GM23248 (cell line): ENCODE results near the gene TANGO6. TPM values are rescaled to one million over a fixed set of nuclear protein-coding genes. Genes with fewer than 3 reads are reported as not detected.

Experiments used
- DNase-seq: peaks from one replicate; pipeline ENCODE4 v3.0.0-alpha.2; 2015
- H2AFZ ChIP-seq: fragments of 200-600 bp; sonication (generic); 2 replicates; pipeline ENCODE4 v1.6.1; 2016; ENCODE audit warnings: antibody characterized with exemption
- H3F3A ChIP-seq: fragments of 200-600 bp; sonication (generic); 2 replicates; pipeline ENCODE4 v1.6.1; 2016; ENCODE audit warnings: mild to moderate bottlenecking, antibody characterized with exemption, mixed run types; ENCODE audit not compliant: insufficient read depth
- H3K27ac ChIP-seq: fragments of 200-600 bp; sonication (generic); 2 replicates; pipeline ENCODE4 v1.5.1; 2016; ENCODE audit warnings: mild to moderate bottlenecking
- H3K27me3 ChIP-seq: fragments of 200-600 bp; sonication (generic); replicated peaks from 2 replicates; pipeline ENCODE4 v1.6.1; 2016; ENCODE audit warnings: mild to moderate bottlenecking; ENCODE audit not compliant: insufficient read depth
- H3K36me3 ChIP-seq: fragments of 200-600 bp; sonication (generic); 2 replicates; pipeline ENCODE4 v1.6.1; 2016; ENCODE audit warnings: low read depth, mild to moderate bottlenecking
- H3K4me1 ChIP-seq: fragments of 200-600 bp; sonication (generic); 2 replicates; pipeline ENCODE4 v1.6.1; 2016; ENCODE audit warnings: mild to moderate bottlenecking; ENCODE audit not compliant: insufficient read depth
- H3K4me2 ChIP-seq: fragments of 200-600 bp; sonication (generic); one replicate; pipeline ENCODE4 v1.6.1; 2016; ENCODE audit warnings: mild to moderate bottlenecking; ENCODE audit not compliant: unreplicated experiment
- H3K4me3 ChIP-seq: fragments of 200-600 bp; sonication (generic); 2 replicates; pipeline ENCODE4 v1.5.1; 2016; ENCODE audit warnings: mild to moderate bottlenecking
- H3K79me2 ChIP-seq: fragments of 200-600 bp; sonication (generic); 2 replicates; pipeline ENCODE4 v1.6.1; 2016; ENCODE audit warnings: mild to moderate bottlenecking; ENCODE audit not compliant: insufficient read depth
- H3K9ac ChIP-seq: fragments of 200-600 bp; sonication (generic); 2 replicates; pipeline ENCODE4 v1.6.1; 2016; ENCODE audit warnings: mild to moderate bottlenecking
- H3K9me2 ChIP-seq: fragments of 200-600 bp; sonication (generic); 2 replicates; pipeline ENCODE4 v1.6.1; 2016; ENCODE audit warnings: mixed run types, mild to moderate bottlenecking, moderate library complexity; ENCODE audit not compliant: insufficient read depth
- H3K9me3 ChIP-seq: fragments of 200-600 bp; sonication (generic); one replicate; pipeline ENCODE4 v1.6.1; 2017; ENCODE audit warnings: low read depth
- H4K20me1 ChIP-seq: fragments of 200-600 bp; sonication (generic); 2 replicates; pipeline ENCODE4 v1.6.0; 2016; ENCODE audit not compliant: insufficient read depth
- EZH2 ChIP-seq: fragments of 200-600 bp; sonication (generic); IDR thresholded peaks from 2 replicates; pipeline ENCODE4 v1.6.1; 2018; ENCODE audit warnings: antibody characterized with exemption, mild to moderate bottlenecking; ENCODE audit not compliant: insufficient read depth, poor library complexity, severe bottlenecking
- EZH2phosphoT487 ChIP-seq: fragments of 200-600 bp; sonication (generic); IDR thresholded peaks from 2 replicates; pipeline ENCODE4 v1.6.1; 2018; ENCODE audit warnings: antibody characterized with exemption, moderate library complexity, mild to moderate bottlenecking, low read depth; ENCODE audit not compliant: insufficient read depth
- WGBS, 2 experiments: methylation state at CpG; one replicate each; pipeline ENCODE4 v1.1.6; 2015 to 2017; ENCODE audit warnings: low lambda C conversion rate in 2 of 2, low coverage in 1 of 2; ENCODE audit errors: missing lambda C conversion rate in 2 of 2; 5-methylcytosine and 5-hydroxymethylcytosine counted together
- in situ Hi-C: fragments of 300-500 bp; cut with MboI; formaldehyde crosslinking; loops from 2 replicates; pipeline ENCODE4 v1.15.0; 2020
- polyA plus RNA-seq: library from polyadenylated mRNA; unstranded; fragments of >200 nt; fragmentation: Nextera tagmentation; extraction: Ambion mirVana; gene quantifications from 2 replicates; pipeline ENCODE4 v1.2.1, GENCODE V29; 2016
- total RNA-seq: library from RNA; depleted of rRNA; stranded (reverse); fragments of >200 nt; shearing (Covaris generic); gene quantifications from 2 replicates; pipeline ENCODE4 v1.2.3, GENCODE V29; 2014

TANGO6 gene
- total and polyA plus RNA-seq, 2 experiments from 2014 or later, result 7.8 to 12.8 TPM

- H3F3A ChIP-seq, result 0 out of 2 replicates have a peak, but pooled peaks cover 6% of the 10 kb centered on the region
- H3K27ac ChIP-seq, result no peak overlapping the region
- TF ChIP-seq EZH2phosphoT487 (no peak), EZH2 (no peak)
- no peaks in the 10 kb centered on the region; the same call in 1 of the 2 replicates for H3K27me3 ChIP-seq
- no peak overlapping the region for H3K9ac ChIP-seq
- WGBS, 2 experiments, result 59 to 70% methylated on average over 2 of the region's 2 CpGs
- H3K79me2 ChIP-seq, result no peaks in the 10 kb centered on the region
- H3K9me3 ChIP-seq, result no peaks in the 10 kb centered on the region
- no peaks in the 10 kb centered on the region for H3K9me2 ChIP-seq
- H3K4me2 ChIP-seq, result no peak overlapping the region
- H3K36me3 ChIP-seq, result no peaks in the 10 kb centered on the region
- in situ Hi-C loops, result loop anchor here (10.0 kb wide), 1 partner anchor 212 kb away; no protein-coding TSS in a partner anchor
- no peak overlapping the region for H2AFZ ChIP-seq
- H4K20me1 ChIP-seq, result no peaks in the 10 kb centered on the region
- H3K4me1 ChIP-seq, result no peaks in the 10 kb centered on the region
- no peak overlapping the region for H3K4me3 ChIP-seq
- no peak for DNase-seq
Observed at GRCh38 chr16:68806422-68806821, 36.9 kb upstream of the TANGO6 start.

DNA sequence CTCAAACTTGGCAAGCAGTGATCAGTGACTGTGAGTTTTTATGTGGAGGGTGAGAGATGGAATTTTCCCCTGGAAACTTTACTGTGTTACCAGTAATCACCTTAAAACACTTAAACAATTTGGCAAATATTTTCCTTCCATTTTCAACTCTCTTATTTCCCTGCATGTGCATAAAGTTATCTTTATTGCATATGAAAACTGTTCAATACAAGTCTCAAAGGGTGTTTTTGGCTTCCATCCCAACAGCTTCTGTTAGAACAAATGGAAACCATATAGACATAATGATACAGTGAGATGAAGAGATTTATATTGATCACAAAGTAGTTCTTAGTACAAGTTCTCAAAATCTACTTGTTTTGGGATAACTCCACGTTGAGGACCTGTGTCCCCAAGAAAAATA, 36.4 kb upstream of the TANGO6 start:
- H3K36me3 ChIP-seq, result no peaks in the 10 kb centered on the region
- WGBS, 2 experiments, result 22 to 33% methylated on average over 1 of the region's 1 CpG
- H3K27me3 ChIP-seq, result no peaks in the 10 kb centered on the region; the same call in 1 of the 2 replicates
- no peak overlapping the region for H3K4me2 ChIP-seq
- no peak for TF ChIP-seq EZH2phosphoT487
- no peak for TF ChIP-seq EZH2
- H3K9me2 ChIP-seq, result no peaks in the 10 kb centered on the region
- H3K27ac ChIP-seq, result no peak overlapping the region
- H3K4me1 ChIP-seq, result no peaks in the 10 kb centered on the region
- 0 out of 2 replicates have a peak, but pooled peaks cover under 1% of the 10 kb centered on the region for H3F3A ChIP-seq
- no peaks in the 10 kb centered on the region for H3K79me2 ChIP-seq
- no peaks in the 10 kb centered on the region for H4K20me1 ChIP-seq
- no peaks in the 10 kb centered on the region for H3K9me3 ChIP-seq
- in situ Hi-C loops, result loop anchor here (10.0 kb wide), 1 partner anchor 212 kb away; no protein-coding TSS in a partner anchor
- no peak for DNase-seq
- no peak overlapping the region for H3K4me3 ChIP-seq
- no peak overlapping the region for H2AFZ ChIP-seq
- H3K9ac ChIP-seq, result no peak overlapping the region

DNA sequence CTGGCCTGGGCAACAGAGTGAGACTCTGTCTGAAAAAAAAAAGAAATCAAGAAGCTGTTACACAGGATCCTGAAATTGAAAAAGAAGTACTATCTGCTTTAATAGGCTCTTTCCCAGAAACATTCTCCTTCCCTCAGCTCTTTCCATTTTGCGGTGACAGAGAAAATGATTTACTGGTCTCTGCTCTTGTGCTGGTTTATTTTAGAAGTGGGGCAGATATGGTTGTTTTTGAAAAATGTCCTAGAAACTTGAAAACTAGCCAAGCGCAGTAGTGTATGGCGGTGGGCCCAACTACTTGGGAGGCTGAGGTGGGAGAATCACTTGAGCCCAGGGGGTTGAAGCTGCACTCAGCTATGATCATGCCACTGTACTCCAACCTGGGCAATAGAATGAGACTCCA, 28.8 kb upstream of the TANGO6 start:
- 85 to 87% methylated on average over 3 of the region's 3 CpGs for WGBS, 2 experiments
- no peak for DNase-seq
- Histone ChIP-seq H3K27me3 (no peaks in the 10 kb centered on the region), H3K9me3 (no peaks in the 10 kb centered on the region), H3K27ac (no peak overlapping the region), H3K4me1 (no peaks in the 10 kb centered on the region), H3K4me2 (no peak overlapping the region), H3K9ac (no peak overlapping the region), H2AFZ (no peak overlapping the region), H3K4me3 (no peak overlapping the region), H3K79me2 (no peaks in the 10 kb centered on the region), H4K20me1 (no peaks in the 10 kb centered on the region), H3K9me2 (no peaks in the 10 kb centered on the region), H3F3A (no peaks in the 10 kb centered on the region), H3K36me3 (no peaks in the 10 kb centered on the region)
- in situ Hi-C loops, result no loop called here
- TF ChIP-seq EZH2phosphoT487 (no peak), EZH2 (no peak)

DNA sequence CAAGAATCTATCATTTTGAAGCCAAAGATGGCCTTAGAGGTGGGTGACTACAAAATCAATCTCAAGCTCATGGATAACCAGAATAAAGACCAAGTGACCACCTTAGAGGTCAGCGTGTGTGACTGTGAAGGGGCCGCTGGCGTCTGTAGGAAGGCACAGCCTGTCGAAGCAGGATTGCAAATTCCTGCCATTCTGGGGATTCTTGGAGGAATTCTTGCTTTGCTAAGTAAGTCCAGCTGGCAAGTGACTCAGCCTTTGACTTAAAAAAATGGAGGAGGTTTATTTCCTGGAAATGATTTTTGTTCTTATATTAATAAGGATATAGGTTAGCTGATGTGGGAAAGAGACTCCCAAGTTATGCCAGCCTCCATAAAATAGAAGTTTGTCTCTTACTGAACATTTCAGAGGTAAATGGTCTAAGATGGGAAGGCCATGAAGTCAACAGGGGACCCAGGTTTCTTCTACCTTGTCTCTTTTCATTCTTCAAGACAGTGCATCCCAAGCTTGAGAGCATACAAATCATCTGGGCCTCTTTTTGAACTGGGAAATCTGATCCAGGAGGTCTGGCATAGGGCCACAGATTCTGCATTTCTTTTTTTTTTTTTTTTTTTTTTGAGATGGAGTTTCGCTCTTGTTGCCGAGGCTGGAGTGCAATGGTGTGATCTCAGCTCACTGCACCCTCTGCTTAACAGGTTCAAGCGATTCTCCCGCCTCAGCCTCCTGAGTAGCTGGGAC, 19.8 kb upstream of the TANGO6 start:
- peak overlapping the region; percentile 39 for H3K4me3 ChIP-seq

More for the DNA sequence above, 19.8 kb upstream of the TANGO6 start:
- H3K9me3 ChIP-seq, result no peaks in the 10 kb centered on the region
- peak overlapping the region; percentile 74 for H2AFZ ChIP-seq
- WGBS, 2 experiments, result 52 to 53% methylated on average over 8 of the region's 8 CpGs
- H3K9ac ChIP-seq, result 0 out of 2 replicates have a peak overlapping the region, but pooled peaks have one; percentile 11
- no peaks in the 10 kb centered on the region; the same call in 1 of the 2 replicates for H3K27me3 ChIP-seq
- peaks cover 13% of the 10 kb centered on the region for H3K4me1 ChIP-seq
- H4K20me1 ChIP-seq, result no peaks in the 10 kb centered on the region
- H3K4me2 ChIP-seq, result peak overlapping the region; percentile 64
- H3K27ac ChIP-seq, result peak overlapping the region; percentile 59
- DNase-seq, result peak; percentile 91
- H3K9me2 ChIP-seq, result no peaks in the 10 kb centered on the region
- peaks cover 12% of the 10 kb centered on the region; the same call in 1 of the 2 replicates for H3F3A ChIP-seq
- in situ Hi-C loops, result no loop called here
- no peaks in the 10 kb centered on the region for H3K79me2 ChIP-seq
- TF ChIP-seq EZH2 (no peak), EZH2phosphoT487 (no peak)
- H3K36me3 ChIP-seq, result no peaks in the 10 kb centered on the region
